Posterior vena cava (tissue), 2 donors: ENCODE measurements around the gene MSRB1. TPM values are rescaled to one million over a fixed set of nuclear protein-coding genes. Genes with fewer than 3 reads are reported as not detected.

Source experiments
- total RNA-seq, 2 donors: library from RNA; stranded (reverse); fragmentation: NEBNext Ultra II Directional; extraction: Animal tissue kit (Norgen Biotek cat#: 25700); gene quantifications; one replicate each; pipeline ENCODE4 v1.2.1, GENCODE V29; 2021
- donor health status: DM: yes; HTN: yes; CAD: no.
- donor health status: DM: yes; HTN: yes; CAD: no.

The MSRB1 gene
- total RNA-seq, 2 donors from 2014 or later, result 61.4 to 70.0 TPM

Other genes with a start within 250 kb of the MSRB1 start
- 10 to 100 TPM; 37.1 to 42.3 TPM for gene MAPK8IP3, start 237.0 kb downstream of the MSRB1 start, total RNA-seq
- 10 to 100 TPM; 31.6 to 47.0 TPM for gene NME3, start 171.7 kb downstream of the MSRB1 start, total RNA-seq
- gene EME2, start 170.4 kb downstream of the MSRB1 start, total RNA-seq, result 10 to 100 TPM; 10.2 to 12.0 TPM
- gene MRPS34, start 170.1 kb downstream of the MSRB1 start, total RNA-seq, result 10 to 100 TPM; 37.3 to 45.8 TPM
- 10 to 100 TPM; 21.7 to 26.7 TPM for gene SPSB3, start 160.6 kb downstream of the MSRB1 start, total RNA-seq
- gene NUBP2, start 160.2 kb downstream of the MSRB1 start, total RNA-seq, result 10 to 100 TPM; 30.4 to 30.9 TPM
- gene IGFALS, start 149.5 kb downstream of the MSRB1 start, total RNA-seq, result under 1 TPM in 1 of 2 donors, not detected in 1; 0.10 TPM
- gene HAGH, start 116.4 kb downstream of the MSRB1 start, total RNA-seq, result 10 to 100 TPM; 36.1 to 48.2 TPM
- 10 to 100 TPM; 14.0 to 17.3 TPM for gene FAHD1, start 116.0 kb downstream of the MSRB1 start, total RNA-seq
- gene MEIOB, start 71.0 kb downstream of the MSRB1 start, total RNA-seq, result not detected
- gene HS3ST6, start 24.8 kb downstream of the MSRB1 start, total RNA-seq, result not detected
- not detected for gene RPL3L, start 11.5 kb upstream of the MSRB1 start, total RNA-seq
- gene NDUFB10, start 16.3 kb upstream of the MSRB1 start, total RNA-seq, result 100 to 1,000 TPM; 112 to 116 TPM
- gene RPS2, start 21.6 kb upstream of the MSRB1 start, total RNA-seq, result 1,000 to 10,000 TPM; 1,131 to 1,263 TPM
- gene RNF151, start 23.7 kb upstream of the MSRB1 start, total RNA-seq, result not detected
- 10 to 100 TPM; 17.6 to 20.1 TPM for gene TBL3, start 28.9 kb upstream of the MSRB1 start, total RNA-seq
- not detected for gene NOXO1, start 38.3 kb upstream of the MSRB1 start, total RNA-seq
- gene GFER, start 41.0 kb upstream of the MSRB1 start, total RNA-seq, result 10 to 100 TPM; 15.1 to 16.2 TPM
- gene SYNGR3, start 46.8 kb upstream of the MSRB1 start, total RNA-seq, result under 1 TPM; 0.33 to 0.83 TPM
- 10 to 100 TPM; 29.4 to 38.7 TPM for gene ZNF598, start 66.6 kb upstream of the MSRB1 start, total RNA-seq
- not detected for gene NPW, start 76.6 kb upstream of the MSRB1 start, total RNA-seq
- gene NHERF2, start 83.7 kb upstream of the MSRB1 start, total RNA-seq, result 100 to 1,000 TPM; 115 to 143 TPM
- 10 to 100 TPM in 1 of 2 donors, 1 to 10 TPM in 1; 8.1 to 15.2 TPM for gene NTHL1, start 104.6 kb upstream of the MSRB1 start, total RNA-seq
- gene TSC2, start 104.8 kb upstream of the MSRB1 start, total RNA-seq, result 10 to 100 TPM; 77.8 to 86.9 TPM
- gene PKD1, start 192.7 kb upstream of the MSRB1 start, total RNA-seq, result 100 to 1,000 TPM; 177 to 181 TPM
- gene RAB26, start 205.4 kb upstream of the MSRB1 start, total RNA-seq, result under 1 TPM in 1 of 2 donors, not detected in 1; 0.28 TPM
- 10 to 100 TPM; 56.7 to 62.0 TPM for gene TRAF7, start 212.6 kb upstream of the MSRB1 start, total RNA-seq